Left ventricle myocardium inferior (tissue), 1 donor: ENCODE results near the gene DIPK2A. TPM values are rescaled to one million over a fixed set of nuclear protein-coding genes. Genes with fewer than 3 reads are reported as not detected.

Source experiments
- DNase-seq: peaks from one replicate; pipeline ENCODE4 v3.0.0-alpha.2; 2020
- H3K27ac ChIP-seq: fragments of 200-600 bp; replicated peaks from 2 replicates; pipeline ENCODE4 v1.8.0; 2021
- H3K27me3 ChIP-seq: fragments of 200-600 bp; 2 replicates; pipeline ENCODE4 v1.8.0; 2021; ENCODE audit warnings: low read depth
- H3K36me3 ChIP-seq: fragments of 200-600 bp; 2 replicates; pipeline ENCODE4 v1.8.0; 2021
- H3K4me1 ChIP-seq: fragments of 200-600 bp; 2 replicates; pipeline ENCODE4 v1.8.0; 2021
- H3K4me3 ChIP-seq: fragments of 200-600 bp; 2 replicates; pipeline ENCODE4 v1.8.0; 2021; ENCODE audit warnings: mild to moderate bottlenecking, moderate library complexity
- H3K9me3 ChIP-seq: fragments of 200-600 bp; replicated peaks from 2 replicates; pipeline ENCODE4 v1.8.0; 2021
- intact Hi-C: fragments of 100-400 bp; cut with micrococcal nuclease; formaldehyde crosslinking; loops from one replicate; pipeline ENCODE4 v1.11.0; 2022
- long read RNA-seq: library from polyadenylated mRNA; unstranded; transcript quantifications from one replicate; pipeline ENCODE4 v2.0.0, GENCODE V29; 2021
- total RNA-seq: library from RNA; stranded (reverse); fragmentation: NEBNext Ultra II Directional; extraction: Animal tissue kit (Norgen Biotek cat#: 25700); gene quantifications from one replicate; pipeline ENCODE4 v1.2.1, GENCODE V29; 2021
- TF ChIP-seq, protein P1 (sequence below): fragments of 200-600 bp; IDR thresholded peaks from 2 replicates; pipeline ENCODE4 v1.8.0; 2021; ENCODE audit warnings: antibody characterized with exemption, mild to moderate bottlenecking, borderline replicate concordance
- donor health status: DM: no; HTN: yes; CAD: no; lungs with severe emphysema.

The DIPK2A gene, protein sequence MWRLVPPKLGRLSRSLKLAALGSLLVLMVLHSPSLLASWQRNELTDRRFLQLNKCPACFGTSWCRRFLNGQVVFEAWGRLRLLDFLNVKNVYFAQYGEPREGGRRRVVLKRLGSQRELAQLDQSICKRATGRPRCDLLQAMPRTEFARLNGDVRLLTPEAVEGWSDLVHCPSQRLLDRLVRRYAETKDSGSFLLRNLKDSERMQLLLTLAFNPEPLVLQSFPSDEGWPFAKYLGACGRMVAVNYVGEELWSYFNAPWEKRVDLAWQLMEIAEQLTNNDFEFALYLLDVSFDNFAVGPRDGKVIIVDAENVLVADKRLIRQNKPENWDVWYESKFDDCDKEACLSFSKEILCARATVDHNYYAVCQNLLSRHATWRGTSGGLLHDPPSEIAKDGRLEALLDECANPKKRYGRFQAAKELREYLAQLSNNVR
- total RNA-seq = 8.4 TPM
- long read RNA-seq, full-length matches to known transcripts = 6 of 7 reads
- long read RNA-seq, partial matches to known transcripts = 0 of 7 reads
- long read RNA-seq, other reads (novel, unspliced or antisense) = 1 of 7 reads

DNA sequence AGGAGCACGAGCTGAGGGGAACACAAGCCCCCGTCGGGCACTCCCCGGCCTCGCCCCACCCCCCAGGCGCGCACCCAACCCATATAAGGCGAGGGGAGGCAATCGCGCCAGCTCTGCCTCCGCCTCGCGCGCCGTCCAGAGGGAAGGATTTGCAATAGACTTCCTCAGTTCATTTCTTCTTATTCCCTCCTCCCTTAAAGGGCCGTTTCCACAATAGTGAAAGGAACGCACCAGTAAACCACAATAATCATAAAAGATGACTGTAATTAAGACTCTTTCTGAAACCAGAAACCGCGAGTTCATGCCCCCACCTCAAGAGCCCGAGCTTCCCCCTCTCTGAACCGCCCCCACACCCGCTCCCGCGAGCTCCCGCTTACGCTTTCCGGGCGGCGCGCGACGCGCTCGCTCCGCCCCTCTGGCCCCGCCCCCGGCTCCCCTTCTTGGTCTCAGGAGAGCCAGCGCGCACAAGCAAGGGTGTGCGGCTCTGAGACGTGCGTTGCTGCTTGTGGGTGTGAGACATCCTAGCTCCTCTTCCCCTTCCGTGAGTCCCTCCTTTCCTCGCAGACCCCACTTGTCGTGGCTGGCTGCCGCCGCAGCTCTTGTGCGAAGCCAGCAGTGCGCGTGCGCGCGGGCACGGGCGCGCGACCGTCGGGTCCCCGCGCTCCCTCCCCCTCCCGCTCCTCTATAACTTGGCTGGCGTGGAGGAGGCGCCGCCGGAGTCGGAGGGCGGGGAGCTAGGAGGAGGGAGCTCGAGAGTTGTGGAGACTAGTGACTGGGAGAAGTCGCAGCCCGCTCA is at the start of gene DIPK2A:
Gene DIPK2A (plus strand): TSS at position 465 of the 796 bp plus-strand sequence. CDS start 510 bp downstream, outside the sequence.
- Histone ChIP-seq H3K4me1 (peaks cover 50% of the 10 kb centered on the region), H3K27me3 (no peaks in the 10 kb centered on the region), H3K27ac (peak within 1 kb of the TSS; percentile 99), H3K4me3 (peak within 1 kb of the TSS; percentile 96), H3K36me3 (no peaks in the 10 kb centered on the region), H3K9me3 (no peaks in the 10 kb centered on the region)
- peak; percentile 97 for DNase-seq
- intact Hi-C loops = no loop called here
- TF ChIP-seq, protein P1, sequence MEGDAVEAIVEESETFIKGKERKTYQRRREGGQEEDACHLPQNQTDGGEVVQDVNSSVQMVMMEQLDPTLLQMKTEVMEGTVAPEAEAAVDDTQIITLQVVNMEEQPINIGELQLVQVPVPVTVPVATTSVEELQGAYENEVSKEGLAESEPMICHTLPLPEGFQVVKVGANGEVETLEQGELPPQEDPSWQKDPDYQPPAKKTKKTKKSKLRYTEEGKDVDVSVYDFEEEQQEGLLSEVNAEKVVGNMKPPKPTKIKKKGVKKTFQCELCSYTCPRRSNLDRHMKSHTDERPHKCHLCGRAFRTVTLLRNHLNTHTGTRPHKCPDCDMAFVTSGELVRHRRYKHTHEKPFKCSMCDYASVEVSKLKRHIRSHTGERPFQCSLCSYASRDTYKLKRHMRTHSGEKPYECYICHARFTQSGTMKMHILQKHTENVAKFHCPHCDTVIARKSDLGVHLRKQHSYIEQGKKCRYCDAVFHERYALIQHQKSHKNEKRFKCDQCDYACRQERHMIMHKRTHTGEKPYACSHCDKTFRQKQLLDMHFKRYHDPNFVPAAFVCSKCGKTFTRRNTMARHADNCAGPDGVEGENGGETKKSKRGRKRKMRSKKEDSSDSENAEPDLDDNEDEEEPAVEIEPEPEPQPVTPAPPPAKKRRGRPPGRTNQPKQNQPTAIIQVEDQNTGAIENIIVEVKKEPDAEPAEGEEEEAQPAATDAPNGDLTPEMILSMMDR = no peak

DNA sequence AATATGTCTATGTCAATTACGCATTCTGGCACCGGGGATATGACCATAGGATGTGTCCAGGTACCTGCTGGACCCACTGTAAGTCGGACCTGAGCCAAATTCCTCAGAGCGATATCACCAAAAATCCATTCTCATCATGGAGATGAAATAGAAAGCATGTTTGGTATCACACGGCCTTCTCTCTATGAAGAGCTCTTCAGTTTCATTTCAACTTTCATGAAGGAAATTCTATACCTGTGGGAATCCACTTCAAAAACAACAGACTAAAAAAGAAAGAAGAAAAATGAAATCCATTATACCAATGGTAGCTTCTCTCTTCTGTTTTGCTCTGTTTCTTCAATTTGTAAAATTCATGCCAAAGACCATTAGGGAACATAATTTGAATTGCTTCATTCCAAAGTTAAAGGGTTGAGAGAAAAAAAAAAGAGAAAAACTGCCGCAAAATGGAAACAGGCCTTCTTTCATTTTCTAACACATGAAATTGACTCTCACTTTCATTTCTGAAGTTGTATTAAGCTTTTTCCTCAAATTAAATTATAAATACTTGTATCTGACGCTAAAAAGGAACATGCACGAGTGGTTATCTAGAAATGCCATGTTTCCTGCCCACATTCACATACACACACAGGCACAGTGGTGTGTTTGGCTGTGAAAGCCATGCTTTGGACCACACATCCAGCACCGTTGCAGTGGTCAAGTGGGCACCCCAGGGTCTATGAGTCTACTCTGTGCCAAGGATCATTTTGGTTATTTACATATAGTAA is 46.9 kb upstream of the DIPK2A start:
- H3K27ac ChIP-seq = no peak overlapping the region
- no peaks in the 10 kb centered on the region for H3K27me3 ChIP-seq
- TF ChIP-seq, protein P1 = no peak
- H3K36me3 ChIP-seq = no peaks in the 10 kb centered on the region
- no peak for DNase-seq
- no peaks in the 10 kb centered on the region for H3K9me3 ChIP-seq
- intact Hi-C loops = no loop called here
- no peak overlapping the region for H3K4me3 ChIP-seq
- no peaks in the 10 kb centered on the region for H3K4me1 ChIP-seq

DNA sequence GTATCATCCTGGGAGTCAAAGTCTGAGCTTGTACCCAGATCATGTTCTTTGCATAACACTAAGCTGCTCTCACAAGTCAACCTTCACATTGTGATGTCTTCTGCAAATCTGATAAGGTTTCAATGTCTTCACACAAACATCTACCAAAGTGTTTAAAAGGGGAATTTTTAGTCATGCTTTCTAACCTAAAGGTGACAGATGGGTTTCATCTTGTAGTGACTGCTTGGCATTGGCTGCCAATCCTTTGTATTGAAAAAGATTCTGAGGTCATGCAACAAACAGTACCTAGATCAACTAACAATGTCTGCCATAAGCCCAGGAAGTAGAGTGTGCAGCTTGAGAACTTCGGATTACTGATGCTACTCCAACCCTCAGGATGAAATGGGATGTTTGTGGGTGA is 43.6 kb upstream of the DIPK2A start:
- no peak overlapping the region for H3K27ac ChIP-seq
- TF ChIP-seq, protein P1 = no peak
- H3K9me3 ChIP-seq = no peaks in the 10 kb centered on the region
- no peaks in the 10 kb centered on the region for H3K36me3 ChIP-seq
- intact Hi-C loops = no loop called here
- no peaks in the 10 kb centered on the region for H3K27me3 ChIP-seq
- H3K4me3 ChIP-seq = no peak overlapping the region
- no peaks in the 10 kb centered on the region for H3K4me1 ChIP-seq
- no peak for DNase-seq

DNA sequence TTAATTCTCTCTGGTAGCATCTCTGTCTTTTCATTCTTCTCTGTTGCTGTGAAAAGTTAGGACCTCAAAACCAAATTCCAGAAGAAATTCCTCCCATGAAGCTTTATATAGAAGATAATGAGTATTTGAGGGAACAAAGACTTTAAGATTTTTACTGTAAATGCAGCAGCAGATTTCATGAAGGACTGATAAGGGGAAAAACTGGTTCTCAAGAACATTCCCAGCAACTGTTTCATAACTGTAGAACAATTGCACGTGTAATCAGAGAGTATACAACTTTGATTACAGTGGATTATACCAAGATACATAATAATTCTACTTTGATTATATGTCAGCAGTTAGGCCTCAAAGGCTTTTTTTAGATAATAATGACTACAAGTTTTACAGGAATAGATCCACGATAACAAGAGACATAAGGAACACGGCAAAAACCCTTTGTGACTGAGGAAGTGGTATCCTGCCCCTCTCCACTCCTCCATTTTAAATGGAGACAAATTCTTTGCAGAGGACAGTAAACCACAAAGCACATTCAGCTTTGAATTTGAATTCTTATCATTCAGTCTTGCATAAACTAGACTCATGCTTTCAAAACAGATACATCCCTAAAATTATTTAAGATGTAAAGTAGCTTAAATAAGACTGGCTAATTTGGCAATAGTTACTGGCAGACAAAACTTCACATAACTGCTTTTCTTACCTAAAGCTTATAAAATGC is 42.9 kb upstream of the DIPK2A start:
- intact Hi-C loops = no loop called here
- TF ChIP-seq, protein P1 = no peak
- H3K27ac ChIP-seq = no peak overlapping the region
- no peak overlapping the region for H3K4me3 ChIP-seq
- no peaks in the 10 kb centered on the region for H3K27me3 ChIP-seq
- no peaks in the 10 kb centered on the region for H3K36me3 ChIP-seq
- H3K4me1 ChIP-seq = no peaks in the 10 kb centered on the region
- H3K9me3 ChIP-seq = peaks cover 3% of the 10 kb centered on the region
- no peak for DNase-seq

- H3K4me1 ChIP-seq = no peaks in the 10 kb centered on the region
- peaks cover 8% of the 10 kb centered on the region for H3K9me3 ChIP-seq
- no peaks in the 10 kb centered on the region for H3K36me3 ChIP-seq
- H3K27ac ChIP-seq = no peak overlapping the region
- no peaks in the 10 kb centered on the region for H3K27me3 ChIP-seq
- H3K4me3 ChIP-seq = no peak overlapping the region
- TF ChIP-seq, protein P1 = no peak
- DNase-seq = no peak
- intact Hi-C loops = no loop called here
Measured at GRCh38 chr3:143934791-143935190, 36.8 kb upstream of the DIPK2A start.
